ENCODE results near the gene BCL7C. TPM values are rescaled to one million over a fixed set of nuclear protein-coding genes. Genes with fewer than 3 reads are reported as not detected.
A peak's percentile ranks its signal among the peaks of the same experiment; 100 is the strongest.

Gene BCL7C
- total and polyA plus RNA-seq, 10 of the 15 experiments (the other 5 are each of a cell fraction or from before 2014, with no cell fraction given) = 1.1 to 30.5 (median 13.7) TPM

- TF ChIP-seq BCL3 (IDR thresholded peaks at IDR 0.05; ENCODE audit: borderline replicate concordance, insufficient read depth, low read depth, low read length, poor library complexity, severe bottlenecking) (no peak), BACH1 (IDR thresholded peaks at IDR 0.05; ENCODE audit: borderline replicate concordance) (peak; percentile 54; the same call in 1 of the 2 replicates), ETV6 (conservative IDR thresholded peaks at IDR 0.05 in 1 of 2, IDR thresholded peaks at IDR 0.05 in 1 of 2; ENCODE audit: borderline replicate concordance in 1 of 2, low read depth in 1 of 2) (peak in 1 of 2 experiments; percentile 70; a peak in 2 of 4 replicates), RELA (IDR thresholded peaks at IDR 0.05; ENCODE audit: borderline replicate concordance, partially characterized antibody) (peak; percentile 33)
Measured at GRCh38 chr16:30875871-30876801, 17.7 kb downstream of the BCL7C start (continued).

GRCh38 chr16:30874821-30875717 lies 18.8 kb downstream of the BCL7C start:
- ChIA-PET POLR2A (interaction anchor here (1.0 to 3.2 kb wide), 9 partner anchors 9 to 120 kb away, joined by 3 to 16 read pairs (median 4); partner anchors contain the start of gene BCL7C), CTCF (interaction anchor here (0.7 to 2.2 kb wide), 8 partner anchors 10 to 75 kb away, joined by 3 to 9 read pairs (median 4); partner anchors contain the start of gene BCL7C)
- TF ChIP-seq MYC (IDR thresholded peaks at IDR 0.05; ENCODE audit: insufficient read depth, insufficient read length, insufficient replicate concordance, low read length, severe bottlenecking) (peak; percentile 91), ZBTB33 (IDR thresholded peaks at IDR 0.05) (no peak), ASH2L (IDR thresholded peaks at IDR 0.05; ENCODE audit: borderline replicate concordance, low read depth) (0 out of 2 replicates have a peak, but pooled peaks have one; percentile 79), PBX3 (IDR thresholded peaks at IDR 0.05; ENCODE audit: insufficient replicate concordance, low read depth, low read length) (no peak), KLF5 (IDR thresholded peaks at IDR 0.05; ENCODE audit: partially characterized antibody) (no peak)

More at GRCh38 chr16:30874821-30875717, 18.8 kb downstream of the BCL7C start:
- peak overlapping the region; percentile 85 for H2AFZ ChIP-seq (ENCODE audit: control insufficient read depth, low read depth, low read length)
- FAIRE-seq = peak; percentile 35
- peak overlapping the region; percentile 94 for H3K4me2 ChIP-seq (ENCODE audit: control insufficient read depth, insufficient read depth)
- peak; percentile 64 for DNase-seq (ENCODE audit: low read depth, low spot score)
- H3K4me1 ChIP-seq (ENCODE audit: control insufficient read depth, insufficient read depth, low read length) = peaks cover 22% of the 10 kb centered on the region
- H4K20me1 ChIP-seq (ENCODE audit: control insufficient read depth, insufficient read depth) = no peaks in the 10 kb centered on the region
- TSS peak; percentile 79 for BruUV-seq (replicated peaks)
- no peaks in the 10 kb centered on the region for H3K9me3 ChIP-seq (replicated peaks; ENCODE audit: control insufficient read depth, insufficient read depth, low read length)
- intact Hi-C loops (cut with micrococcal nuclease; ENCODE audit: unreplicated experiment) = no loop called here
- ChIA-PET RAD21 (ENCODE audit: unreplicated experiment) (interaction anchor here (0.8 to 6.3 kb wide), 7 partner anchors 12 to 75 kb away, joined by 3 to 44 read pairs (median 4); no protein-coding TSS in a partner anchor), SMC1A (ENCODE audit: uncharacterized antibody, unreplicated experiment) (interaction anchor here (1.1 to 4.6 kb wide), 4 partner anchors 8 to 127 kb away, joined by 3 to 41 read pairs (median 4); partner anchors contain the start of gene PHKG2)
- peak overlapping the region; percentile 76 for H3K4me3 ChIP-seq
- ATAC-seq = peak; percentile 87
- in situ Hi-C loops (cut with MboI) = no loop called here
- no peaks in the 10 kb centered on the region; a peak in 1 of 4 replicates for H3K36me3 ChIP-seq (ENCODE audit: control insufficient read depth in 2 of 2, insufficient read depth in 2 of 2, low read length in 1 of 2)
- peak overlapping the region; percentile 93 for H3K27ac ChIP-seq (ENCODE audit: control insufficient read depth, insufficient read depth)
- H3K9ac ChIP-seq (ENCODE audit: control insufficient read depth, insufficient read depth, low read length) = peak overlapping the region; percentile 84
- WGBS (ENCODE audit: insufficient coverage, insufficient replicate concordance, low lambda C conversion rate, missing lambda C conversion rate) = 1% methylated on average over 85 of the region's 85 CpGs
- peaks cover 34% of the 10 kb centered on the region for H3K79me2 ChIP-seq (ENCODE audit: control insufficient read depth, insufficient read depth, low read length)
- no peaks in the 10 kb centered on the region for H3K27me3 ChIP-seq (replicated peaks in 1 of 2; ENCODE audit: control insufficient read depth in 2 of 2, insufficient read depth in 2 of 2, low read length in 1 of 2)

Data from GM12878 (cell line).